ENCODE measurements around the gene ZC3H18. TPM values are rescaled to one million over a fixed set of nuclear protein-coding genes. Genes with fewer than 3 reads are reported as not detected.
A peak's percentile ranks its signal among the peaks of the same experiment; 100 is the strongest.

ZC3H18 gene
- total RNA-seq, 1 donor from 2014 or later: 49.2 TPM

GRCh38 chr16:88651276-88651988, 81.2 kb downstream of the ZC3H18 start:
- Histone ChIP-seq H3K27me3 (ENCODE audit: low read depth) (no peaks in the 10 kb centered on the region), H3K36me3 (peaks cover 44% of the 10 kb centered on the region), H3K4me1 (peaks cover 29% of the 10 kb centered on the region), H3K9me3 (no peaks in the 10 kb centered on the region), H3K27ac (peak overlapping the region; percentile 90), H3K4me3 (peak overlapping the region; percentile 91)
- ATAC-seq (peak; percentile 46 to 69), DNase-seq (peak; percentile 74)
- intact Hi-C loops (cut with DNase I): no loop called here
- TF ChIP-seq CTCF (IDR thresholded peaks at IDR 0.05): no peak

GRCh38 chr16:88651989-88652761, 82.0 kb downstream of the ZC3H18 start:
- no peaks in the 10 kb centered on the region for H3K27me3 ChIP-seq (ENCODE audit: low read depth)
- intact Hi-C loops (cut with DNase I): no loop called here
- H3K4me1 ChIP-seq: peaks cover 29% of the 10 kb centered on the region
- DNase-seq (peak; percentile 50), ATAC-seq (no peak)
- H3K36me3 ChIP-seq: peaks cover 51% of the 10 kb centered on the region
- peak overlapping the region; percentile 90 for H3K27ac ChIP-seq
- H3K4me3 ChIP-seq: no peak overlapping the region
- no peaks in the 10 kb centered on the region for H3K9me3 ChIP-seq
- TF ChIP-seq CTCF (IDR thresholded peaks at IDR 0.05): no peak

- DNase-seq (no peak), ATAC-seq (no peak)
- Histone ChIP-seq H3K27ac (no peak overlapping the region), H3K4me1 (peaks cover 29% of the 10 kb centered on the region), H3K36me3 (peaks cover 55% of the 10 kb centered on the region), H3K4me3 (no peak overlapping the region), H3K9me3 (no peaks in the 10 kb centered on the region), H3K27me3 (ENCODE audit: low read depth) (no peaks in the 10 kb centered on the region)
- intact Hi-C loops (cut with DNase I): no loop called here
- TF ChIP-seq CTCF (IDR thresholded peaks at IDR 0.05): no peak
These were observed 82.5 kb downstream of the ZC3H18 start for GRCh38 chr16:88652762-88653063.

- no peak for TF ChIP-seq CTCF (IDR thresholded peaks at IDR 0.05)
These were observed 82.9 kb downstream of the ZC3H18 start for GRCh38 chr16:88653101-88653500.

GRCh38 chr16:88653596-88654362, 83.6 kb downstream of the ZC3H18 start:
- H3K4me1 ChIP-seq: peaks cover 29% of the 10 kb centered on the region
- TF ChIP-seq CTCF (IDR thresholded peaks at IDR 0.05): no peak
- peaks cover 62% of the 10 kb centered on the region for H3K36me3 ChIP-seq
- intact Hi-C loops (cut with DNase I): no loop called here
- DNase-seq (no peak), ATAC-seq (no peak)
- no peaks in the 10 kb centered on the region for H3K27me3 ChIP-seq (ENCODE audit: low read depth)
- H3K27ac ChIP-seq: no peak overlapping the region
- no peaks in the 10 kb centered on the region for H3K9me3 ChIP-seq
- H3K4me3 ChIP-seq: no peak overlapping the region

More at GRCh38 chr16:88653101-88653500, 82.9 kb downstream of the ZC3H18 start:
- Histone ChIP-seq H3K27ac (no peak overlapping the region), H3K4me3 (no peak overlapping the region), H3K4me1 (peaks cover 29% of the 10 kb centered on the region), H3K9me3 (no peaks in the 10 kb centered on the region), H3K27me3 (ENCODE audit: low read depth) (no peaks in the 10 kb centered on the region), H3K36me3 (peaks cover 59% of the 10 kb centered on the region)
- ATAC-seq (no peak), DNase-seq (no peak)
- intact Hi-C loops (cut with DNase I): no loop called here

All from lower lobe of right lung (tissue), 2 donors.